ENCODE measurements around the gene OR10P1. TPM values are rescaled to one million over a fixed set of nuclear protein-coding genes. Genes with fewer than 3 reads are reported as not detected.

The OR10P1 gene
- total RNA-seq, 1 donor from 2014 or later, result not detected

DNA sequence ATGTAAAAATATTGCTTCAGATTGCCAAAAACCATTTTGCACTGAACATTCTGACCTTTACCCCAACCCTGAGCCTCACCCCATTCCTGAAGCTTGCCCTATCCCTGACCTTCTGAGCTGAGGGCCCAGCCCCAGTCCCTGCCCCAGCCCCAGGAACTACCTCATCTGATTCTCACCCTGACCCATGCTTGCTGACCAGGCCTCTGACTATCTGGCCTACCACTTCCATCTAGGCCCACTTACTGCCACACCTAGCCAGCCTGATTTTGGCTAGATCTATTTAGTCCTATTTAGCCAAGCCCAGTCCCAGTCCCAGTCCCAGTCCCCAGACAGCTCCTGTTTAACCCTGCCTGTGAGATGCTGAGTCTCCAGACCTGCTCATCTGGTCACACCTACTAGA, 33.6 kb downstream of the OR10P1 start:
- Mint-ChIP-seq H3K9me3 (no peaks in the 10 kb centered on the region), H3K4me1 (no peaks in the 10 kb centered on the region), H3K36me3 (no peaks in the 10 kb centered on the region), H3K4me3 (no peak overlapping the region), H3K27ac (no peak overlapping the region), H3K27me3 (ENCODE audit: insufficient read depth, low read depth) (no peaks in the 10 kb centered on the region)
- H4K20me1 ChIP-seq (ENCODE audit: low read depth), result no peaks in the 10 kb centered on the region
- no peak overlapping the region for H3K9ac ChIP-seq
- H3F3A ChIP-seq (ENCODE audit: low read depth), result no peaks in the 10 kb centered on the region
- H3K4me3 ChIP-seq, result no peak overlapping the region
- H2AFZ ChIP-seq (replicated peaks), result peak overlapping the region; percentile 26
- no peaks in the 10 kb centered on the region for H3K27me3 ChIP-seq
- TF ChIP-seq, protein P1, sequence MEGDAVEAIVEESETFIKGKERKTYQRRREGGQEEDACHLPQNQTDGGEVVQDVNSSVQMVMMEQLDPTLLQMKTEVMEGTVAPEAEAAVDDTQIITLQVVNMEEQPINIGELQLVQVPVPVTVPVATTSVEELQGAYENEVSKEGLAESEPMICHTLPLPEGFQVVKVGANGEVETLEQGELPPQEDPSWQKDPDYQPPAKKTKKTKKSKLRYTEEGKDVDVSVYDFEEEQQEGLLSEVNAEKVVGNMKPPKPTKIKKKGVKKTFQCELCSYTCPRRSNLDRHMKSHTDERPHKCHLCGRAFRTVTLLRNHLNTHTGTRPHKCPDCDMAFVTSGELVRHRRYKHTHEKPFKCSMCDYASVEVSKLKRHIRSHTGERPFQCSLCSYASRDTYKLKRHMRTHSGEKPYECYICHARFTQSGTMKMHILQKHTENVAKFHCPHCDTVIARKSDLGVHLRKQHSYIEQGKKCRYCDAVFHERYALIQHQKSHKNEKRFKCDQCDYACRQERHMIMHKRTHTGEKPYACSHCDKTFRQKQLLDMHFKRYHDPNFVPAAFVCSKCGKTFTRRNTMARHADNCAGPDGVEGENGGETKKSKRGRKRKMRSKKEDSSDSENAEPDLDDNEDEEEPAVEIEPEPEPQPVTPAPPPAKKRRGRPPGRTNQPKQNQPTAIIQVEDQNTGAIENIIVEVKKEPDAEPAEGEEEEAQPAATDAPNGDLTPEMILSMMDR (IDR thresholded peaks at IDR 0.05), result no peak
- no peak for TF ChIP-seq EZH2phosphoT487 (IDR thresholded peaks at IDR 0.05)
- TF ChIP-seq EZH2 (IDR thresholded peaks at IDR 0.05), result no peak
- H3K79me2 ChIP-seq (ENCODE audit: low read depth), result no peaks in the 10 kb centered on the region
- no peak overlapping the region for H3K27ac ChIP-seq
- no peak overlapping the region for H3K4me2 ChIP-seq
- H3K36me3 ChIP-seq, result no peaks in the 10 kb centered on the region
- no peak for DNase-seq (ENCODE audit: low spot score)
- no peaks in the 10 kb centered on the region for H3K4me1 ChIP-seq
- no peaks in the 10 kb centered on the region for H3K9me3 ChIP-seq (ENCODE audit: low read depth)

DNA sequence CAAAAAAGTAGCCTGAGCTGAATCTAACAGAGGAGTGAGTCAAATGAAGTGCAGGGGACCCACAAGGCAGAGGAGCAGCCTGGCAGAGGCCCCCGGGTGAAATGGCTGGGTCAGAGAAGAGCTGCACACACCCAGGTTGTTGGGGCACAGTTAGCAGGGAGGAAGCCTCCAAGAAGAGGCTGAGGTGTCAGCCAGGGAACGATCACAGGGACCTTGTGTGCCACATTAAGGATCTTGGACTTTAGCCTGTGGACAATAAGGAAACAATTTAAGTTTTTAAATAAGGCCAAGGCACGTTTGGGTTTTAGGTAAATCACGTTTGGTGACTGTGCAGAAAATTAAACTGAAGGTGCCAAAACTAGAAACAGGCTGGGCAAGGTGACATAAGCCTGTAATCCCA, 35.1 kb downstream of the OR10P1 start:
- H3K27me3 ChIP-seq, result no peaks in the 10 kb centered on the region
- H3K36me3 ChIP-seq, result no peaks in the 10 kb centered on the region
- Mint-ChIP-seq H3K9me3 (no peaks in the 10 kb centered on the region), H3K36me3 (no peaks in the 10 kb centered on the region), H3K4me3 (no peak overlapping the region), H3K27ac (no peak overlapping the region), H3K4me1 (no peaks in the 10 kb centered on the region), H3K27me3 (ENCODE audit: insufficient read depth, low read depth) (no peaks in the 10 kb centered on the region)
- TF ChIP-seq, protein P1 (IDR thresholded peaks at IDR 0.05), result no peak
- TF ChIP-seq EZH2 (IDR thresholded peaks at IDR 0.05) (no peak), EZH2phosphoT487 (IDR thresholded peaks at IDR 0.05) (no peak)
- no peaks in the 10 kb centered on the region for H3K79me2 ChIP-seq (ENCODE audit: low read depth)
- H3K4me2 ChIP-seq, result no peak overlapping the region
- H3K9me3 ChIP-seq (ENCODE audit: low read depth), result no peaks in the 10 kb centered on the region
- H4K20me1 ChIP-seq (ENCODE audit: low read depth), result no peaks in the 10 kb centered on the region
- H3K27ac ChIP-seq, result no peak overlapping the region
- H3K9ac ChIP-seq, result no peak overlapping the region
- no peaks in the 10 kb centered on the region for H3K4me1 ChIP-seq
- H3F3A ChIP-seq (ENCODE audit: low read depth), result no peaks in the 10 kb centered on the region
- no peak for DNase-seq (ENCODE audit: low spot score)
- no peak overlapping the region for H2AFZ ChIP-seq (replicated peaks)
- H3K4me3 ChIP-seq, result no peak overlapping the region

DNA sequence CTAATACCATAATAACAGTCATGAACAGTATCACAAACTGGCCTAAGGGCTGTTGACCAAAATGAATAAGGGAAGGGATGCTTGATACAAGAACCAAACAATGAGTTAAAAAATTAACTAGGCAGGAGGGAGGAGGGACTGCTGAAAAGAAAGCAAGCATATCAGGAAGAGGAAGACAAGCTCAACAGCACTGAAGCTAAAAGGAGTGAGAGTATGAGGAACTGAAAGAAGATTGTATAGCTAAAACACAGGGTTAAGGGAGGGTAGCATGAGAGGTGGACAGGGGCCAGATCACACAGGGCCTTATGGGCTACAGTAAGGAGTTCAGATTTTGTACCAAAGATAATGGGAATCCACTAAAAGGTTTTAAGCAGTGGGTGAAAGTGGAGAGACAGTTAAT, 36.9 kb downstream of the OR10P1 start:
- H3K9me3 Mint-ChIP-seq, result no peaks in the 10 kb centered on the region
- no peaks in the 10 kb centered on the region for H3K4me1 Mint-ChIP-seq
- H3K36me3 Mint-ChIP-seq, result no peaks in the 10 kb centered on the region
- no peak for TF ChIP-seq EZH2 (IDR thresholded peaks at IDR 0.05)
- TF ChIP-seq EZH2phosphoT487 (IDR thresholded peaks at IDR 0.05), result no peak
- TF ChIP-seq, protein P1 (IDR thresholded peaks at IDR 0.05), result no peak
- no peaks in the 10 kb centered on the region for H3K27me3 Mint-ChIP-seq (ENCODE audit: insufficient read depth, low read depth)
- H3K27me3 ChIP-seq, result no peaks in the 10 kb centered on the region
- no peak overlapping the region for H3K4me3 Mint-ChIP-seq
- no peaks in the 10 kb centered on the region for H3K4me1 ChIP-seq
- no peak overlapping the region for H3K4me3 ChIP-seq
- no peak overlapping the region for H3K9ac ChIP-seq
- DNase-seq (ENCODE audit: low spot score), result no peak
- no peaks in the 10 kb centered on the region for H3K36me3 ChIP-seq
- H4K20me1 ChIP-seq (ENCODE audit: low read depth), result no peaks in the 10 kb centered on the region
- no peak overlapping the region for H3K27ac ChIP-seq
- no peaks in the 10 kb centered on the region for H3K9me3 ChIP-seq (ENCODE audit: low read depth)
- H3K4me2 ChIP-seq, result no peak overlapping the region
- no peak overlapping the region for H3K27ac Mint-ChIP-seq
- H3K79me2 ChIP-seq (ENCODE audit: low read depth), result no peaks in the 10 kb centered on the region
- no peak overlapping the region for H2AFZ ChIP-seq (replicated peaks)
- H3F3A ChIP-seq (ENCODE audit: low read depth), result no peaks in the 10 kb centered on the region
